Stimulated activated CD8-positive, alpha-beta memory T cell treated with anti-CD3 and anti-CD28 coated beads, Interleukin-15, amount 100 ng/mL, for 48 hours (primary cell): ENCODE results near the gene MTPN.

Experiments used
- DNase-seq, 2 donors: peaks; one replicate each; pipeline ENCODE4 v3.0.0-alpha.2; 2020; ENCODE audit warnings: low read depth in 2 of 2

MTPN gene

GRCh38 chr7:135957627-135958026 is 19.5 kb downstream of the MTPN start:
- DNase-seq: no peak

GRCh38 chr7:135956393-135956792 is 20.8 kb downstream of the MTPN start:
- DNase-seq: no peak

GRCh38 chr7:135950972-135951371 is 26.2 kb downstream of the MTPN start:
- no peak for DNase-seq

GRCh38 chr7:135950429-135950828 is 26.7 kb downstream of the MTPN start:
- no peak for DNase-seq

- no peak for DNase-seq
Measured at GRCh38 chr7:135946289-135947055, 30.7 kb downstream of the MTPN start.

GRCh38 chr7:135944753-135945152 is 32.4 kb downstream of the MTPN start:
- no peak for DNase-seq

GRCh38 chr7:135943134-135943879 is 33.9 kb downstream of the MTPN start:
- DNase-seq: no peak

- DNase-seq: no peak
Measured at GRCh38 chr7:135942614-135943013, 34.5 kb downstream of the MTPN start.

- no peak for DNase-seq
Measured at GRCh38 chr7:135940077-135941075, 36.8 kb downstream of the MTPN start.

GRCh38 chr7:135939261-135939812 is 37.8 kb downstream of the MTPN start:
- DNase-seq: no peak

- DNase-seq: no peak
Measured at GRCh38 chr7:135938563-135938962, 38.6 kb downstream of the MTPN start.

- no peak for DNase-seq
Measured at GRCh38 chr7:135938086-135938485, 39.1 kb downstream of the MTPN start.

- no peak for DNase-seq
Measured at GRCh38 chr7:135936497-135937217, 40.5 kb downstream of the MTPN start.

GRCh38 chr7:135934651-135935050 is 42.5 kb downstream of the MTPN start:
- DNase-seq: no peak

GRCh38 chr7:135933509-135934188 is 43.5 kb downstream of the MTPN start:
- DNase-seq: no peak

- no peak for DNase-seq
Measured at GRCh38 chr7:135932131-135932530, 45.0 kb downstream of the MTPN start.

- DNase-seq: no peak
Measured at GRCh38 chr7:135930565-135931461, 46.3 kb downstream of the MTPN start.

- DNase-seq: no peak
Measured at GRCh38 chr7:135929722-135930141, 47.4 kb downstream of the MTPN start.

- no peak for DNase-seq
Measured at GRCh38 chr7:135929249-135929648, 47.9 kb downstream of the MTPN start.
